Activated T-helper 17 cell treated with anti-CD3 and anti-CD28 coated beads, Interleukin-2, amount 50 U/mL, for 72 hours (primary cell): ENCODE data around the gene SLC39A11. TPM values are rescaled to one million over a fixed set of nuclear protein-coding genes. Genes with fewer than 3 reads are reported as not detected.
"Not testable (repeated sequence)": the region's sequence is repeated elsewhere in the genome, so short reads cannot be mapped to it uniquely, and the experiment has no call there.

Experiments used
- ATAC-seq: fragments of 150-1000 bp; cut with Tn5 transposase; replicated peaks from 2 replicates; pipeline ENCODE4 v1.10.0; 2021; ENCODE audit warnings: mild to moderate bottlenecking, moderate library complexity
- H3K27ac Mint-ChIP-seq: one replicate; pipeline ENCODE4 v1.8.0; 2022; ENCODE audit warnings: mixed read lengths
- H3K27me3 Mint-ChIP-seq: one replicate; pipeline ENCODE4 v1.8.0; 2022; ENCODE audit warnings: mixed read lengths
- H3K36me3 Mint-ChIP-seq: one replicate; pipeline ENCODE4 v1.8.0; 2022; ENCODE audit warnings: low read depth, mild to moderate bottlenecking, mixed read lengths
- H3K4me1 Mint-ChIP-seq: one replicate; pipeline ENCODE4 v1.8.0; 2022; ENCODE audit warnings: mixed read lengths
- H3K4me3 Mint-ChIP-seq: one replicate; pipeline ENCODE4 v1.8.0; 2022; ENCODE audit warnings: mild to moderate bottlenecking, mixed read lengths
- H3K9me3 Mint-ChIP-seq: one replicate; pipeline ENCODE4 v1.8.0; 2022; ENCODE audit warnings: mixed read lengths
- total RNA-seq, 2 donors: library from RNA; stranded (reverse); gene quantifications; one replicate each; pipeline ENCODE4 v1.2.3, GENCODE V29; 2022

Gene SLC39A11
- 10 to 100 TPM; 13.1 to 19.0 TPM for total RNA-seq

DNA sequence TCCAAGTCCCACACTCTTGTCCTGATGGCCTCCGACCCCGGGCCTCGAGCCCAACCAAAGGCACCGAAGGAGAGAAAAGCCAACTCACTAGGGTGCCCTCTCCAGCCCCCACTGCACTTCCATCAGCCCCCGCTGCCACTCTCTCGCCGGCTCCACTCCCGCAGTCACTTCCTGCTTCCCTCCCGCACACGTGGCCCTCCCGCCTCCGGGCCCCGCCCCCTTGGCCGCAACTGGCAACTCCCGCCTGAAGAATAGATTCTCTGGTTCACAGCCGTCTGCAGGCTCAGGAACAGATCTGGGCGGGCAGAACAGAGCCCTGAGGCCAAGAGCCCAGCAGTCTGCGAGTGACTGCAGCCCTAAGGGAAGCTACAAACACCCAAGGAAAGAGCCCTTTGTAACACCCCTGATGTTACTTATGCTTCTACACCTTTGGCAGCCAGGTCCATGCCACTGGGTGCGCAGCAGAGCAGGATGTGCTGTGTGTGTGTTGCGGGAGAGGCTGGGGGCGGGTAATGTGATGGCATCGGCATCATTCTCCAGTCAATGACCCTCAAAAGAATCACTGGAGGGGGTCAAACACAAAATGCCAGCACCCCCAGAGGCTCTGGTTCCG is at the start of gene SLC39A11:
SLC39A11 (minus strand) TSS at position 166 of the 613 bp plus-strand sequence. CDS start 3,924 bp downstream, outside the sequence.
- H3K27me3 Mint-ChIP-seq: peaks cover 11% of the 10 kb centered on the region
- H3K36me3 Mint-ChIP-seq: peaks cover 5% of the 10 kb centered on the region
- peaks cover 11% of the 10 kb centered on the region for H3K4me1 Mint-ChIP-seq
- peak within 1 kb of the TSS; percentile 92 for H3K4me3 Mint-ChIP-seq
- ATAC-seq: peak; percentile 97
- H3K27ac Mint-ChIP-seq: peak within 1 kb of the TSS; percentile 88
- H3K9me3 Mint-ChIP-seq: no peaks in the 10 kb centered on the region

- Mint-ChIP-seq H3K4me1 (peaks cover 14% of the 10 kb centered on the region), H3K27ac (no peak overlapping the region), H3K4me3 (no peak overlapping the region), H3K9me3 (no peaks in the 10 kb centered on the region), H3K36me3 (no peaks in the 10 kb centered on the region), H3K27me3 (no peaks in the 10 kb centered on the region)
- no peak for ATAC-seq
Observed at GRCh38 chr17:73141411-73141810, 48.9 kb upstream of the SLC39A11 start.

DNA sequence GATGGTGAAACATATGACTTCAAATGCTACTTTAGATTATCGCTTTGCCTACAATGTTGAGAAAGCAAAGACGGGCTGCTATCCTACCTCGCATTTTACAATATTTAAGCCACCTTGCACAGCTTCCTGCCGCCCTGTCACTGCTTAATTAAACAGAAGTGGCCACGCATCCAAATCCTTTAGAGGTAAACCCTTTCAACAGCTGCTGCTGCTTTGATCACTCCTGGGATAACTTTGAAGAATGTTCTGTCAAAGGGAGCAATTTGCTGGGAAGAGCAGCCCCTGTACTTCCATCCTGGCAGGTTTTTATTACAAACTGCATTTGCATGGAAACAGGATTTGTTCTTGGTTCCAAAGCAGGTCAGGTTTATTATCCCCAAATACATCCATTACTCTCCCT is 48.1 kb upstream of the SLC39A11 start:
- no peaks in the 10 kb centered on the region for H3K36me3 Mint-ChIP-seq
- H3K27ac Mint-ChIP-seq: no peak overlapping the region
- H3K4me3 Mint-ChIP-seq: no peak overlapping the region
- ATAC-seq: no peak
- no peaks in the 10 kb centered on the region for H3K27me3 Mint-ChIP-seq
- H3K9me3 Mint-ChIP-seq: no peaks in the 10 kb centered on the region
- peaks cover 14% of the 10 kb centered on the region for H3K4me1 Mint-ChIP-seq

GRCh38 chr17:73139296-73139695 is 46.8 kb upstream of the SLC39A11 start:
- H3K27me3 Mint-ChIP-seq: no peaks in the 10 kb centered on the region
- ATAC-seq: no peak
- H3K27ac Mint-ChIP-seq: no peak overlapping the region
- no peaks in the 10 kb centered on the region for H3K9me3 Mint-ChIP-seq
- no peak overlapping the region for H3K4me3 Mint-ChIP-seq
- no peaks in the 10 kb centered on the region for H3K36me3 Mint-ChIP-seq
- peaks cover 14% of the 10 kb centered on the region for H3K4me1 Mint-ChIP-seq

GRCh38 chr17:73138541-73139138 is 46.2 kb upstream of the SLC39A11 start:
- peaks cover 14% of the 10 kb centered on the region for H3K4me1 Mint-ChIP-seq
- ATAC-seq: no peak
- H3K9me3 Mint-ChIP-seq: no peaks in the 10 kb centered on the region
- H3K27ac Mint-ChIP-seq: no peak overlapping the region
- H3K4me3 Mint-ChIP-seq: no peak overlapping the region
- H3K36me3 Mint-ChIP-seq: no peaks in the 10 kb centered on the region
- H3K27me3 Mint-ChIP-seq: no peaks in the 10 kb centered on the region

DNA sequence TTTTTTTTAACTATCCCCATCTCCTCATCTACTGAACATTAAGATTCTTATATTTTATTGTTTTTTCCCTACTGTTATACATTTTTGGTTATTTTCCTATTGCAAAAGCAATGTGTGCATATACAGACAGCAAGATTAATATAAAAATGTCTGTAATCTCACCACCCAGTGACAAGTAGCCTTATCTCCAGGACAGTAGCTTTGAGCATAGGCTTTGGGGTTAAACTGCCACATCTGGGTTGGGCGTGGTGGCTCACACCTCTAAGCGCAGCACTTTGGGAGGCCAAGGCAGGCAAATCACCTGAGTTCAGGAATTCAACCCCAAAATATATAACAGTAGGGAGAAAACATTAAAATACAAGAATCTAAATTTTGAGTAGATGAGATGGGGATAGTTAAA is 44.9 kb upstream of the SLC39A11 start:
- ATAC-seq: no peak
- H3K4me1 Mint-ChIP-seq: peaks cover 3% of the 10 kb centered on the region
- no peaks in the 10 kb centered on the region for H3K36me3 Mint-ChIP-seq
- no peaks in the 10 kb centered on the region for H3K9me3 Mint-ChIP-seq
- no peak overlapping the region for H3K27ac Mint-ChIP-seq
- H3K27me3 Mint-ChIP-seq: no peaks in the 10 kb centered on the region
- no peak overlapping the region for H3K4me3 Mint-ChIP-seq

GRCh38 chr17:73135766-73136165 is 43.3 kb upstream of the SLC39A11 start:
- no peak for ATAC-seq
- Mint-ChIP-seq H3K27ac (no peak overlapping the region), H3K36me3 (no peaks in the 10 kb centered on the region), H3K4me1 (peaks cover 3% of the 10 kb centered on the region), H3K4me3 (no peak overlapping the region), H3K9me3 (no peaks in the 10 kb centered on the region), H3K27me3 (no peaks in the 10 kb centered on the region)

DNA sequence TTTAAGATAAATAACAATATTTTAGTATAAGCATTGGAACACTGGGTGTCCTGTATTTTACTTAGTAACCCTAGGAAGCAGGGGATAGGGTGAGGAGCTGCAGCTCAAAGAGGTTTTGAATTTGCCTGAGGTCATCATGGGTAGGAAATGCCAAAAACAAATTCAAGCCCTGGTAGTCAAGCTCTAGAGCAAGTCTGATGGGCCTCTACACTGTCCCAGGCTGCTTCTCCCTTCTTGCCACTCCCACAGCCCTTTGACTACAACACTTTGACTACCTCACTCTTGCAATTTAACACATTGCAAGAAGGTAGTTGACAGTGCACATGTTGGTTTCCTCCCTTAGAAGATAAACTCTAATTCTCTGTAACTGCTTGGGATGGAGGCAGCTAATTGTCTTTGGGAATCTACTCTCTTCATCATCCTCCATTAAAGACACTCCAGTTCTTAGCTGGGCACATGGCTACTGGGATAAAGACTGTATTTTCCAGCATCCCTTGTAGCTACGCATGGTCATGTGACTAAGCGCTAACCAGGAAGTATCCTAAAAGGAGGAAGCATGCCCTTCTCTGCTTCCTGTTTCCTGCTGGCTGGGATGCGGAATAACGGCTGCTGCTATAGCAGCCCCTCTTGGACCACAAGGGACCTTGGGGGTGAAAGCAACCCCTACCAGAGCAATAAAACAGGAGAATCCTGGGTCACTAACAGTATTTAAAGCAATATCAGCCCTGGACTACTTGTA is 41.6 kb upstream of the SLC39A11 start:
- no peaks in the 10 kb centered on the region for H3K4me1 Mint-ChIP-seq
- H3K27ac Mint-ChIP-seq: no peak overlapping the region
- ATAC-seq: no peak
- peaks cover 4% of the 10 kb centered on the region for H3K27me3 Mint-ChIP-seq
- no peaks in the 10 kb centered on the region for H3K9me3 Mint-ChIP-seq
- H3K36me3 Mint-ChIP-seq: no peaks in the 10 kb centered on the region
- no peak overlapping the region for H3K4me3 Mint-ChIP-seq

DNA sequence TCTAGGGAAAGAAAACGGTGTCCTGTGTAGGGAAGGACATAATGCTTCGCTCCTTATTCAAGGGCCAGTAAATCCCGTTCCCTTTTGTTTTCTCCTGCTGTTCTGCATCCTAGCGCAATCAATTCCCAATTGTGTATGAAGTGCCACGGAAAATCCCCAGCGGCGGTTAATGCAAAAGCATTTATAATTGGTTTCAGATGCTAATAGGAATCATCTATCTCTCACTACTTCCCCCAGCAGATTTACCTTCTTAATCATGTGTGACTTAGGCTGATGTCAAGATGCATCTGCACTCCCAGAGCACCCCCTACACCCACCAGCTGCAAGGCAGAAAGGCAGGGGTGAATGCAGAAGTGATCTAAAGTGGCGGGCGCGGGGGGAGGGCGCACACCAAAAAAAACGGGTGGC is 39.6 kb upstream of the SLC39A11 start:
- H3K9me3 Mint-ChIP-seq: no peaks in the 10 kb centered on the region
- H3K4me3 Mint-ChIP-seq: no peak overlapping the region
- no peaks in the 10 kb centered on the region for H3K36me3 Mint-ChIP-seq
- no peaks in the 10 kb centered on the region for H3K4me1 Mint-ChIP-seq
- H3K27ac Mint-ChIP-seq: no peak overlapping the region
- no peak for ATAC-seq
- peaks cover 7% of the 10 kb centered on the region for H3K27me3 Mint-ChIP-seq

- not testable (repeated sequence) for H3K27ac Mint-ChIP-seq, ATAC-seq, H3K27me3 Mint-ChIP-seq, H3K9me3 Mint-ChIP-seq, H3K4me1 Mint-ChIP-seq, H3K36me3 Mint-ChIP-seq, H3K4me3 Mint-ChIP-seq
Observed at GRCh38 chr17:73131439-73131838, 39.0 kb upstream of the SLC39A11 start.

GRCh38 chr17:73130977-73131376 is 38.5 kb upstream of the SLC39A11 start:
- no peaks in the 10 kb centered on the region for H3K9me3 Mint-ChIP-seq
- no peaks in the 10 kb centered on the region for H3K36me3 Mint-ChIP-seq
- ATAC-seq: no peak
- peaks cover 7% of the 10 kb centered on the region for H3K27me3 Mint-ChIP-seq
- no peak overlapping the region for H3K4me3 Mint-ChIP-seq
- no peak overlapping the region for H3K27ac Mint-ChIP-seq
- no peaks in the 10 kb centered on the region for H3K4me1 Mint-ChIP-seq

DNA sequence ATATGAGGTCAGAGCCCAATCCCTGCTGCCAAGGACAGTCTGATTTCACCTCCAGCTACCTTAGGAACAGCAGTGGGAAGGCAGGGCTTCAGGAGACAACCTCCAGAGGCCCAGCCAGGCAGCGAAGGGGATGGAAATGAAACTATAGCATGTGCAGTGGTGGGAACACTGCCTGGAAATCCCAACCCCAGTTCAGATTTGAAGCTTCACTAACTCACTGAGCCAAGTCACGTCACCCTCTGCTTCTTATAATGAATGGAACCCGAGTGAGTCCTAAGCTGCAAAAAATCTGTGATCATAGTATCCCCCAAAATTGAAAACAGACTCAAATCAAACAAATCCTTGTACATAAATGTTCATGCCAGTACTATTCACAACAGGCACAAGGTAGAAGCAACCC is 36.0 kb upstream of the SLC39A11 start:
- Mint-ChIP-seq H3K27me3 (peaks cover 7% of the 10 kb centered on the region), H3K27ac (no peak overlapping the region), H3K9me3 (no peaks in the 10 kb centered on the region), H3K4me3 (no peak overlapping the region), H3K4me1 (no peaks in the 10 kb centered on the region), H3K36me3 (no peaks in the 10 kb centered on the region)
- ATAC-seq: no peak

DNA sequence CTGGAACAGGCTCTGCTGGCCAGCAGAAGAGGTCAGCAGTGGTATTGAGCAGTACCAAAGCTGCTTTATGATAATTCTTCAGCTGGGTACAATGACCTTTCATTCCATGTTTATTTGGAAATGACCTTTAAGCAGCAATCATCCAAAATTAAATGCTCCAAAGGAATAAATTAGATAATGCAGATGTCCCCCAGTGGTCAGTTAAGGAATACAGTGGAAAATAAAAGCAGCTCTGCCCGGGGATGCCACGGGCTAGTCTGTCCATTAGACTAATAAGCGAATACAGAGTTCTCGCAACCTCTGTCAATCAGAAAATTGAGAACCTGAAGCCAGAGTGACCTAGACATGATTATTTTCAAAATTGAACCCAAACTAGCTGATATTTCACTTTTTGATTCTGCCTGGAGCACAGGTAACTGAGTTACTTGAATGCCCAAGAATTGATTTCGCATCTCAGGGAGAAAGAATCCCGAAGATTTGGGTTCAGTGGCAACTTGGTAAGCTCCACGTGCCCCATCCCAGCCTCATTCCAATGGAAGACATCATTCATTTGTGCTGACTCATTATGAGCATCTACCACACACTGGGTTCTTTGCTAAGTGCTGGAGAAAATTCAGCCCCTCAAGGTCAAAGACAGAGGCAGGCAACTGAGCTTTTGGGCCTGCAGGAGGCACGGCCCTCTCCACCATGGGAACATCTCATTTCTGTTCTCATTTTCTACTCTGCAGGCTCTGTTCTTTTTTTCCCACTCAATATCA is 34.4 kb upstream of the SLC39A11 start:
- Mint-ChIP-seq H3K4me1 (no peaks in the 10 kb centered on the region), H3K36me3 (no peaks in the 10 kb centered on the region), H3K4me3 (no peak overlapping the region), H3K27ac (no peak overlapping the region), H3K9me3 (no peaks in the 10 kb centered on the region), H3K27me3 (peaks cover 7% of the 10 kb centered on the region)
- ATAC-seq: no peak

- no peaks in the 10 kb centered on the region for H3K9me3 Mint-ChIP-seq
- H3K27me3 Mint-ChIP-seq: peaks cover 2% of the 10 kb centered on the region
- H3K36me3 Mint-ChIP-seq: no peaks in the 10 kb centered on the region
- no peak overlapping the region for H3K4me3 Mint-ChIP-seq
- no peaks in the 10 kb centered on the region for H3K4me1 Mint-ChIP-seq
- H3K27ac Mint-ChIP-seq: no peak overlapping the region
- no peak for ATAC-seq
Observed at GRCh38 chr17:73123606-73124320, 31.3 kb upstream of the SLC39A11 start.
